Measurements from ENCODE around the gene HERC2. TPM values are rescaled to one million over a fixed set of nuclear protein-coding genes. Genes with fewer than 3 reads are reported as not detected.

HERC2 gene
- total RNA-seq, 1 donor = 53.6 TPM

DNA sequence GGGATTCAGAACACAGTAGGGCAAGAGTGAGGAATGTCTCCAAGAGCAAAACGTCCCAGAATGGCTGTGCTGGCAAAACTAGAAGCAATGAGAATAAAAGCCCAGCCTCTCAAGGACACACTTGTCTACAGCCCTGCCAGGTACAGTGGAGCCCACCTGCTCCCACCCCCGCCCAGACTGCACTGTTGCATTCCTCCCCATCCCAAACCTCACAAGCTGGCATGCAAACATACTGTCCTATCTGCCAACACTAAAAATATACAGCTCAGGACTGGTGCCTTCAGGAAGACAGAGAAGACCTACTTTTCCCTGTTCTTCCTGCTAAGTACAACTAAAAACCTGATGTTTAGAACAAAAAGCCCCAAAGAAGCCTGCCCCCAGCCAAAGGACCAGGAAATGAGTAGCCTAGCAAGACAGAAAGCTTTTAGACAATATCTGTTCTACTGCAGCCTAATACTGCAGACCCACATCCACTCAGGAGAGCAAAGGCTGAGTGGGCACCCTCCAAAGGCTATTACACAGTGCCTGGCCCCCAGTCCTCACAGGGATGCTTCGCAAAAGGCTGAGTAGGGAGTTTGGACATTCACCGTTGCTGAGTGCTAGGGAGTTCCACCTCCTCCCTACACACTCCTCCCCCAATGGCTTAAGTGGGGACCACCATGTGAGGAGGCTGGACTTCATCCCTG lies 236.3 kb downstream of the HERC2 start:
- peaks cover 3% of the 10 kb centered on the region for H3K27me3 ChIP-seq (ENCODE audit: insufficient read depth, low read length)
- H3K4me1 ChIP-seq (ENCODE audit: insufficient read depth, low read length) = no peaks in the 10 kb centered on the region
- H3K4me3 ChIP-seq (ENCODE audit: insufficient read depth, low read length) = no peak overlapping the region
- H3K79me2 ChIP-seq (ENCODE audit: insufficient read depth, low read length) = no peaks in the 10 kb centered on the region
- H3K4me2 ChIP-seq (ENCODE audit: insufficient read depth, low read length) = no peak overlapping the region
- no peak overlapping the region for H3K27ac ChIP-seq (ENCODE audit: low read depth, low read length)
- TF ChIP-seq, protein P1, sequence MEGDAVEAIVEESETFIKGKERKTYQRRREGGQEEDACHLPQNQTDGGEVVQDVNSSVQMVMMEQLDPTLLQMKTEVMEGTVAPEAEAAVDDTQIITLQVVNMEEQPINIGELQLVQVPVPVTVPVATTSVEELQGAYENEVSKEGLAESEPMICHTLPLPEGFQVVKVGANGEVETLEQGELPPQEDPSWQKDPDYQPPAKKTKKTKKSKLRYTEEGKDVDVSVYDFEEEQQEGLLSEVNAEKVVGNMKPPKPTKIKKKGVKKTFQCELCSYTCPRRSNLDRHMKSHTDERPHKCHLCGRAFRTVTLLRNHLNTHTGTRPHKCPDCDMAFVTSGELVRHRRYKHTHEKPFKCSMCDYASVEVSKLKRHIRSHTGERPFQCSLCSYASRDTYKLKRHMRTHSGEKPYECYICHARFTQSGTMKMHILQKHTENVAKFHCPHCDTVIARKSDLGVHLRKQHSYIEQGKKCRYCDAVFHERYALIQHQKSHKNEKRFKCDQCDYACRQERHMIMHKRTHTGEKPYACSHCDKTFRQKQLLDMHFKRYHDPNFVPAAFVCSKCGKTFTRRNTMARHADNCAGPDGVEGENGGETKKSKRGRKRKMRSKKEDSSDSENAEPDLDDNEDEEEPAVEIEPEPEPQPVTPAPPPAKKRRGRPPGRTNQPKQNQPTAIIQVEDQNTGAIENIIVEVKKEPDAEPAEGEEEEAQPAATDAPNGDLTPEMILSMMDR (IDR thresholded peaks at IDR 0.05; ENCODE audit: extremely low read depth, low read depth, low read length) = no peak
- H3K9me3 ChIP-seq (ENCODE audit: low read depth, low read length) = no peaks in the 10 kb centered on the region
- no peaks in the 10 kb centered on the region for H3K36me3 ChIP-seq (ENCODE audit: insufficient read depth, low read length)
- no peak overlapping the region for H2AFZ ChIP-seq (ENCODE audit: low read length)
- DNase-seq (ENCODE audit: insufficient read length, low spot score, missing footprints) = no peak
- H4K20me1 ChIP-seq (ENCODE audit: insufficient read depth, low read length) = no peaks in the 10 kb centered on the region

- Histone ChIP-seq H3K4me1 (ENCODE audit: insufficient read depth, low read length) (no peaks in the 10 kb centered on the region), H4K20me1 (ENCODE audit: insufficient read depth, low read length) (no peaks in the 10 kb centered on the region), H2AFZ (ENCODE audit: low read length) (no peak overlapping the region), H3K27me3 (ENCODE audit: insufficient read depth, low read length) (peaks cover 2% of the 10 kb centered on the region), H3K79me2 (ENCODE audit: insufficient read depth, low read length) (no peaks in the 10 kb centered on the region), H3K4me2 (ENCODE audit: insufficient read depth, low read length) (no peak overlapping the region), H3K9me3 (ENCODE audit: low read depth, low read length) (no peaks in the 10 kb centered on the region), H3K36me3 (ENCODE audit: insufficient read depth, low read length) (no peaks in the 10 kb centered on the region), H3K27ac (ENCODE audit: low read depth, low read length) (no peak overlapping the region), H3K4me3 (ENCODE audit: insufficient read depth, low read length) (no peak overlapping the region)
- no peak for DNase-seq (ENCODE audit: insufficient read length, low spot score, missing footprints)
- TF ChIP-seq, protein P1 (IDR thresholded peaks at IDR 0.05; ENCODE audit: extremely low read depth, low read depth, low read length) = no peak
Measured at GRCh38 chr15:28084547-28084946, 237.4 kb downstream of the HERC2 start.

DNA sequence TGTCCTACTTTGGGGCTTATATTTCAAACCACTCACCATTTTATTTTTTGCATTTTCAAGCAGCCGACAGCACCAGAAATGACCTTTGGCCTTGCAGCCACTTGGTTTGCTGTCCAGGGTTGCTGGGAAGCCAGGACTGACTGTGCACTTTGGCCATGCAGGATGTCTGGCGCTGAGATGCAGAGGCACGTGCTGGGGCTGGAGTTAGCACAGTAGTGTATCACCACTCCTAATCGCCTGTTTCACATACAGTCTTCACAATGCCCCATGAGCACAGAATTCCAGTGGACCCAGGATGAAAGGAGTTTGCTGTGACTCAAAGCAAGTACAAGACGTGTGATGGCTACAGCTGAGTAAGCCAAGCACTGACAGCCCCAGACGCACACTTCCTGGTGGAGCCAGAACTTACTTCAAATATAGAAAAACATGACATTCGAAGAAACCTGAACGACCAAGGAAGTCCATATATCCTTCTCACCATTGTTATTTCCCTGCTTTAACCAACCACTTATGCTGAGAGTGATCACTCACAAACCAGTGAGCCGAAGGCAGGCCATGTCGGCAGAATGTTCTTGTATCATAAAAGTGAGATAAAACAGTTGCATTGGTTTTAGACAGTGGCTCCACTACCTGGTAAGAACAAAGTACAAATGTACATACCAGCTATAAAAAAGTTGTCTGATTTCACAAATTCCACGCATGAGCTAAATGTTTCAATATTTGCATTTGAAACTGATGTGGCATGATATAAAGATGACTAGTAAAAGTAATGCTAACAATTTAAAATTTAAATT lies 238.9 kb downstream of the HERC2 start:
- TF ChIP-seq, protein P1 (IDR thresholded peaks at IDR 0.05; ENCODE audit: extremely low read depth, low read depth, low read length) = no peak
- no peak overlapping the region for H3K4me2 ChIP-seq (ENCODE audit: insufficient read depth, low read length)
- no peak overlapping the region for H3K27ac ChIP-seq (ENCODE audit: low read depth, low read length)
- H3K9me3 ChIP-seq (ENCODE audit: low read depth, low read length) = no peaks in the 10 kb centered on the region
- no peaks in the 10 kb centered on the region for H3K79me2 ChIP-seq (ENCODE audit: insufficient read depth, low read length)
- no peaks in the 10 kb centered on the region for H3K27me3 ChIP-seq (ENCODE audit: insufficient read depth, low read length)
- no peaks in the 10 kb centered on the region for H4K20me1 ChIP-seq (ENCODE audit: insufficient read depth, low read length)
- no peak overlapping the region for H3K4me3 ChIP-seq (ENCODE audit: insufficient read depth, low read length)
- no peak for DNase-seq (ENCODE audit: insufficient read length, low spot score, missing footprints)
- H3K4me1 ChIP-seq (ENCODE audit: insufficient read depth, low read length) = no peaks in the 10 kb centered on the region
- H2AFZ ChIP-seq (ENCODE audit: low read length) = no peak overlapping the region
- no peaks in the 10 kb centered on the region for H3K36me3 ChIP-seq (ENCODE audit: insufficient read depth, low read length)

DNA sequence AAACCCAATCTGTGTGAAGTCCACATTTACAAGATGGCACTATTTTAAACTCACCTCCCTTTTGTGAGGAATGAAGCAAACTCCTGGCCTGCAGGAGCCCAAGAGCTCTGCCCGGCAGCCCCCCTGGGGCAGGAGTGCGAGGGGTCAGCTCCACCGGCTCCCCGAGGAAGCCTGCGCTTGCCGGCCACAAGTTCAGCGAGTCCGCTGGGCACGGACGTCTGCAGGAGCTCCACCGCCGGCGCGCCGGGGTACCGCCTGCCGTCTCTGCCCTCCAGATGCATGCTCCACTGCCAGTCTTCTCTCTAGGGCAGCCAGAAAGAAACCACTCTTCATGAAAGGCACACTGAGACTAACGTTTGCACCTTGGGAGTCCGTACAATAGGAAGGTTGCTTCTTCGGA lies 240.4 kb downstream of the HERC2 start:
- Histone ChIP-seq H3K4me2 (ENCODE audit: insufficient read depth, low read length) (no peak overlapping the region), H3K79me2 (ENCODE audit: insufficient read depth, low read length) (no peaks in the 10 kb centered on the region), H3K36me3 (ENCODE audit: insufficient read depth, low read length) (no peaks in the 10 kb centered on the region), H4K20me1 (ENCODE audit: insufficient read depth, low read length) (no peaks in the 10 kb centered on the region), H3K4me1 (ENCODE audit: insufficient read depth, low read length) (no peaks in the 10 kb centered on the region), H3K27ac (ENCODE audit: low read depth, low read length) (no peak overlapping the region), H3K4me3 (ENCODE audit: insufficient read depth, low read length) (no peak overlapping the region), H2AFZ (ENCODE audit: low read length) (no peak overlapping the region), H3K27me3 (ENCODE audit: insufficient read depth, low read length) (no peaks in the 10 kb centered on the region), H3K9me3 (ENCODE audit: low read depth, low read length) (no peaks in the 10 kb centered on the region)
- no peak for DNase-seq (ENCODE audit: insufficient read length, low spot score, missing footprints)
- TF ChIP-seq, protein P1 (IDR thresholded peaks at IDR 0.05; ENCODE audit: extremely low read depth, low read depth, low read length) = no peak

Measured in osteoblast (primary cell).